Neuron (in vitro differentiated cells): Measurements from ENCODE around the gene MACROD1.
"Not testable (repeated sequence)": the region's sequence is repeated elsewhere in the genome, so short reads cannot be mapped to it uniquely, and the experiment has no call there.

Source experiments
- H2AFZ ChIP-seq: one replicate; pipeline ENCODE4 v1.6.1; 2013; ENCODE audit warnings: low read depth, mild to moderate bottlenecking, inconsistent platforms, low read length, moderate library complexity
- H3K27me3 ChIP-seq: one replicate; pipeline ENCODE4 v1.6.1; 2013; ENCODE audit warnings: low read length; ENCODE audit not compliant: insufficient read depth
- H3K36me3 ChIP-seq: one replicate; pipeline ENCODE4 v1.6.1; 2013; ENCODE audit warnings: low read length; ENCODE audit not compliant: insufficient read depth
- H3K4me1 ChIP-seq: one replicate; pipeline ENCODE4 v1.6.1; 2013; ENCODE audit warnings: low read length; ENCODE audit not compliant: insufficient read depth
- H3K4me3 ChIP-seq: 2 replicates; pipeline ENCODE4 v1.5.1; 2013; ENCODE audit warnings: mild to moderate bottlenecking, low read length, moderate library complexity
- H3K9me3 ChIP-seq: one replicate; pipeline ENCODE4 v1.6.1; 2013; ENCODE audit warnings: low read length

Gene MACROD1

DNA sequence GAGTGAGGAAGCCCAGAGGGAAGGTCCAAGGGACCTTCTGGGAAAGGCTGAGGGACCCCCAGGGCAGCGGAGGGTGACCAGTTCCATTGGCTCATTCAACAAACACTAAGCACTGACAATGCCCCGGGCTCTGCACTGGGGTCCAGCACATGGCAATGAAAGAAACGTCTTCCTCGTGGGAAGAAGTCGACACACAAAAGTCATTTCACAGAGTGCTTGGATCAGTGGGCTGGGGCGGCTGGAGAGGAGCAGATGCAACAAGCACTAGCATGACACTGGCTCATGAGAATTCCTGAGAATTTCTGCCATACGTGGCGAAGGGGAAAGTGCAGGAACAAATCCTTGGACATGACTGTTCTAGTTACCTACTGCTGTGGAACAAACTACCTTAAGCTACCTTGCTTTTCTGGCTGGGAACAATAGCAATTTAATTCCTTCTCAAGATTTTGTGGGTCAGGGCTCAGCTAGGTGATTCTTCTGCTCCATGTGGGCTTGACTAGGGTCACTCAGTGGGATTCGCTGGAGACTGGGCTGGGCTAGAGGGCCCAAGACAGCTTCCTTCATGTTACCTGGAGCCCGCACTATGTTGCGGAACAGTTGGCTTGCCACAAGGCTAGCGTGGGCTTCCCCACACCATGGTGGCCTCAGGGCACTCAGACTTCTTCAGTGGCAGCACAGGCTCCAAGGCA is 13.2 kb upstream of the MACROD1 start:
- Histone ChIP-seq H3K27me3 (no peaks in the 10 kb centered on the region), H3K9me3 (no peaks in the 10 kb centered on the region), H3K36me3 (no peaks in the 10 kb centered on the region), H3K4me1 (peaks cover 9% of the 10 kb centered on the region), H2AFZ (no peak overlapping the region), H3K4me3 (no peak overlapping the region)

DNA sequence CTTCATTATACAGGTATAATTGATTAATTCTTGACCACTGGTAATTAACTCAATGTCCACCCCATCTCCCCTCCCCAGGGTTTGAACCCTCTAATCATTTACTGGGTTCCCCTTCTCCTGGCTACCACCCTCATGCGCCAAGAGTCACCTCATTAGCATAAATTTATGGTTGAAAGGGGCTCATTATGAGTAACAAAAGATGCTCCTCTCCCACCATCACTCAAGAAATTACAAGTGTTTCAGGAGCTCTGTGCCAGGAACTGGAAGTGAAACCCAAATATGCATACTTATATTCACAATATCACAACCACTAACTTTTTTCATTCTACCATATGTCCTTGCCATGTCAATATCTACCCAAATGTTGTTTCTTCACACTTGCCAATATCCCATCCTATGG is 12.3 kb upstream of the MACROD1 start:
- peaks cover 9% of the 10 kb centered on the region for H3K4me1 ChIP-seq
- no peaks in the 10 kb centered on the region for H3K36me3 ChIP-seq
- peaks cover 3% of the 10 kb centered on the region for H3K9me3 ChIP-seq
- H3K27me3 ChIP-seq: no peaks in the 10 kb centered on the region
- no peak overlapping the region for H3K4me3 ChIP-seq
- H2AFZ ChIP-seq: no peak overlapping the region

DNA sequence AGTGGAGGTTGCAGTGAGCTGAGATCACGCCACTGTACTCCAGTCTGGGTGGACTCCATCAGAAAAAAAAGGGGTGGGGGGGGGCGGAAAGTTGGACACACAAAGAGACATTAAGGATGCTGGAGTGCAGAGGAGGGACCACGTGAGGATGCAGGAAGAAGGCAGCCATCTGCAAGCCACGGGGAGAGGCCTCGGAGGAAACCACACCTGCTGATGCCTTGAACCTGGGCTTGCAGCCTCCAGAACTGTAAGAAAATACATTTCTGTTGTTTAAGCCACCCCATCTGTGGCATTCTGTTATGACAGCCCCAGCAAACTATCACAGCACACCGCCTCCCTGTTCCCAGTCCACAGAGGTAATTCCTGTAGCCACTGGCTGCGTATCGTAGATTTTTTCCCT is 10.8 kb upstream of the MACROD1 start:
- peaks cover 6% of the 10 kb centered on the region for H3K4me1 ChIP-seq
- no peaks in the 10 kb centered on the region for H3K36me3 ChIP-seq
- no peak overlapping the region for H3K4me3 ChIP-seq
- H3K9me3 ChIP-seq: peaks cover 3% of the 10 kb centered on the region
- no peaks in the 10 kb centered on the region for H3K27me3 ChIP-seq
- H2AFZ ChIP-seq: no peak overlapping the region

DNA sequence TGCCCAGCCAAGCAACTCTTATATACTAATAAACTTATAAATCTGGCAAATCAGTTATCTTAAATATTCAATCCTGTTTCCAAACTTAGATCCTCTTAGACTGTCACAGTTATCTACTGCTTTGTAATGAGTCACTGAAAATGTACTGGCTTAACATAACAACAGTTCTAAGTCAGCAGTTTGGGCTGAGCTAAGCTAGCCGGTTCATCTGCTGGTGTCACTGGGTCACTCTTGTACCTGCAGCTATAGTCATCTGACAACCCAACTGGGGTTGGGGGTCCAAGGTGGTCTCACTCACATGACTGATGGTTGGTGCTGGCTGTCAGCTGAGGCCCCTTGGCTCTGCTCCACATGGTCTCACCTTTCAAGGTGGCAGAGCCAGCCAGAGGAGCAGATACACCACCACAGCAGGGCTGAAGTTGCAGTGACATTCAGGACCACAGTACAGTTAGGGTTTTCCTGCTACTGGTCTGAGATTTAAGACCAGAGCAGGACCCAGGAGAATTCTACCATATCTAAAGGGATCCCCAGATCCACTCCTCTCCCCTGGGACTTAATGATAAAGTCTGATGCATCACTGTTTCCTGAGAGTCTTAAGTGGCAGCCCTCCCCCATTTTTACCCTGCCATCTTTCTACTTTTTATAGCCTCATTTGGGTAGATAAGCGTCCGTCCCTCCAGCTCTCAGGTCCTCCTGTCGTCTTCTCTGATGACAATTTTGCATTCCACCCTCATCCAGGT is 7.9 kb upstream of the MACROD1 start:
- Histone ChIP-seq H3K4me3 (no peak overlapping the region), H3K27me3 (no peaks in the 10 kb centered on the region), H3K9me3 (peaks cover 3% of the 10 kb centered on the region), H3K4me1 (no peaks in the 10 kb centered on the region), H3K36me3 (no peaks in the 10 kb centered on the region), H2AFZ (no peak overlapping the region)

DNA sequence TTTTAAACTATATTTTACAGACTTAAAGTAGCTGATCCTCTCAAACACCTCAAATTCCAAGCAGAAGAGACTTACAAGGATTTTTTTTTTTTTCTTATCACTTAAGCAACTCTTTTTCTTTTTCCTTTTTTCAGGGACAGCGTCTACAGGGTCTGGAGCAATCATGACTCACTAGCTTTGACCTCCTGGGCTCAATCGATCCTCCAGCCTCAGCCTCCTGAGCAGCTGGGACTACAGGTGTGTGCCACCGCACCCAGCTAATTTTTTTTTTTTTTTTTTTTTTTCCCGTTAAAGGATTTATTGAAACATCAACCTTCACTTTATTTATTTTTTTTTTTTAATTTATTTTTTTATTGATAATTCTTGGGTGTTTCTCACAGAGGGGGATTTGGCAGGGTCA is 4.5 kb upstream of the MACROD1 start:
- Histone ChIP-seq H3K4me3 (no peak overlapping the region), H3K9me3 (peaks cover 3% of the 10 kb centered on the region), H3K4me1 (no peaks in the 10 kb centered on the region), H3K27me3 (no peaks in the 10 kb centered on the region), H2AFZ (no peak overlapping the region), H3K36me3 (no peaks in the 10 kb centered on the region)

DNA sequence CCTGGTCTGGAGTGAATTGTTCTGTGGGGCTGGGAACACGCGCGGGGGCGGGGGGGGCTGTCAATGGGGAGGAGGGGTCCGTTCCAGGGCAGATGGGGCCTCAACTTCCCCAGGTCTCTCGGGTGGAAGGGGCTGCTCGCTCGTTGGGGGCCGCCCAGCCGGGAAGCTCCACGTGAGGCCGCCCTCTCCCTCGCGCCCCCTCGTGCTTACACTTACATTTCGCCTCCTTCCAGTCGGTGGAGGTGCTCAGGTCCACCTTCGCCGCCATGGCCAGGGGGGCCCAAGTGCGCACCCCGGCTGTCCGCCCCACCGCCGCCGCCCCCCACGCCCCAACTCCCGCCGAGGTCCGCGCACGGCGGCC is 452 bp downstream of the MACROD1 start:
- H3K36me3 ChIP-seq: no peaks in the 10 kb centered on the region

DNA sequence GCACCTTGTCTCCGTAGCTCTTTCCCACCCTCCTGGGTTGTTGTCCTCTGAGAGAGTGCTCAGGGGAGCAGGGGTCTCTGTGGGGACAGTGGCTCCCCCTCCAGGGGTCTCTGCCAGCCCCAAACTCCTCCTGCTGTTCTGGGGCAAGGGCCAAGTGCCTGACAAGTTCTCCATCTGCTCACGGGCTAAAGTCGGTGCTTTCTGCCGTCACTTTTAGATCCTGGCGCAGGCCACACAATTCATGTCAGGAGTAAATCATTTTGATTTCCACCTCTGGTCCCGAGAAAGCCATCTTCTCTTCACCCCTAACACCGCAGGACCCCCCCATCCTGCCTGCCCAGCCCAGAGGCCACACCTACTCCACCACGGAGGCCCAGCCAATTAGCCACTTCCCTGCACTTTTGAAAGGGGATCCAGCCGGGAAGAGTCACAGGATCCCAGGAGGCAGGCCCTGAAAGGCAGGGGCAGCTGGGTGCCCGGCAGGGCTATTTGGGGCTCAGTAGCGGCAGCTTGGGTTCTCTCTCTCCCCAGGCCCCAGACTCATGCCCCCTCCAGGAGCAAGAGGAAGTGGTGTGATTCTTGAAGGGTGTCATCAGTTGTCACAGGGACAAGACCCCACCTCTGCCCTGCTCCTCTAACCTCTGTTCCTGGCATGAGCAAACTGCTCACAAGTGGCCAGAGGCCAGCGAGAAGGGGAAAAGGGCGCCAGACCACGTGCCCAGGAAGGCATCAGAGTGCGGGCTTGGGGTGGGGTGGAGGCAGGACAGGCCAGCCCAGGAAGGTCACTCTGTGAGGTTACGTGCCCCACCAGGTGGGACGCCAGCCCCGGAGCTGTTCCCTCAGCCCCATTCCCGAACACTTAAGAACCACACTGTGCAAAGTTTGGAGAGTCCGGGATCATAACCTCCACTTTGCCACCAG is 1.3 kb downstream of the MACROD1 start:
- Histone ChIP-seq H2AFZ (no peak overlapping the region), H3K27me3 (no peaks in the 10 kb centered on the region), H3K4me3 (no peak overlapping the region), H3K36me3 (no peaks in the 10 kb centered on the region), H3K4me1 (peaks cover 3% of the 10 kb centered on the region), H3K9me3 (no peaks in the 10 kb centered on the region)

More for the DNA sequence above, 452 bp downstream of the MACROD1 start:
- peak overlapping the region; percentile 81 for H3K4me3 ChIP-seq
- H3K9me3 ChIP-seq: no peaks in the 10 kb centered on the region
- H3K4me1 ChIP-seq: peaks cover 3% of the 10 kb centered on the region
- H2AFZ ChIP-seq: peak overlapping the region; percentile 87
- H3K27me3 ChIP-seq: no peaks in the 10 kb centered on the region

DNA sequence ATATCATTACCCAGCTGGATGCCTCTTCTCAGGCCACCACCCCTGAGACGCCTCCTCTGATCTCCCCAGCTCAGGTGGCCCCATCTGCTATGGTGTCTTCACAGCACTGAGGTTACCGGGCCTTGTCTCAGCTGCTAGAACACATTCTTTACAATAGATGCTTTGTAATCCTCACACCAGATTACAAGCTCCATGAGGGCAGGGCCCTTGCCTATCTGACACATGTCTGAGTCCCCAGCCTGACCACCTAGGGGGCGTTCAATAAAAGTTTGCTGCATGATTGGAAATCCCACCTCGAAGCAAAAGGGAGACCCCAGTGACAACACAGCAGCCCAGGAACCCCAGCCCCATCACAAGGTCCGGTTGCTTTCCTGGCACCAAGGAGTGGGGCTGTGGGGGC is 2.0 kb downstream of the MACROD1 start:
- Histone ChIP-seq H3K4me3 (no peak overlapping the region), H2AFZ (no peak overlapping the region), H3K4me1 (peaks cover 3% of the 10 kb centered on the region), H3K9me3 (no peaks in the 10 kb centered on the region), H3K36me3 (no peaks in the 10 kb centered on the region), H3K27me3 (no peaks in the 10 kb centered on the region)

DNA sequence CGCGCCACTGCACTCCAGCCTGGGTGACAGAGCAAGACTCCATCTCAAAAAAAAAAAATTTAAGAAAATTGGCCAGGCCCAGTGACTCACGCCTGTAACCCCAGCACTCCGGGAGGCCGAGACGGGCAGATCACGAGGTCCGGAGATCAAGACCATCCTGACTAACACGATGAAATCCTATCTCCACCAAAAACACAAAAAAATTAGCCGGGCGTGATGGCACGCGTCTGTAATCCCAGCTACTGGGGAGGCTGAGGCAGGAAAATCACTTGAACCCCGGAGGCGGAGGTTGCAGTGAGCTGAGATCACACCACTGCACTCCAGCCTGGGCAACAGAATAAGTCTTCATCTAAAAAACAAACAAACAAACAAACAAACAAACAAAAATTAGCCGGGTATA is 3.1 kb downstream of the MACROD1 start:
- not testable (repeated sequence) for H3K27me3 ChIP-seq, H3K9me3 ChIP-seq, H3K36me3 ChIP-seq, H3K4me3 ChIP-seq, H3K4me1 ChIP-seq, H2AFZ ChIP-seq

DNA sequence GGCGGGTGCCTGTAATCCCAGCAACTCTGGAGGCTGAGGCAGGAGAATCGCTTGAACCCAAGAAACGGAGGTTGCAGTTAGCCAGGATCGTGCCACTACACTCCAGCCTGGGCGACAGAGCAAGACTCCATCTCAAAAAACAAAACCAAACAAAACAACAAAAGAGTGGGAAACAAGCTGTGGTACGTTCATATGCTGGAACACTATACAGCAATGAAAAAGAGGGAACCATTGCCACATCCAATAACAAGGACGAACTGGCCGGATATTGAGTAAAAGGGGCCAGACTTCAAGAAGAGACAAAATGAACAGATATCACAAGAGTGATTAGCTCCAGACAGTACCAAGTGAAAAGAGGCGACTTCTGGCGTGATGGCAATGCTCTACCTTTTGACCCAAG is 4.9 kb downstream of the MACROD1 start:
- Histone ChIP-seq H3K36me3 (no peaks in the 10 kb centered on the region), H3K9me3 (no peaks in the 10 kb centered on the region), H3K4me3 (no peak overlapping the region)

DNA sequence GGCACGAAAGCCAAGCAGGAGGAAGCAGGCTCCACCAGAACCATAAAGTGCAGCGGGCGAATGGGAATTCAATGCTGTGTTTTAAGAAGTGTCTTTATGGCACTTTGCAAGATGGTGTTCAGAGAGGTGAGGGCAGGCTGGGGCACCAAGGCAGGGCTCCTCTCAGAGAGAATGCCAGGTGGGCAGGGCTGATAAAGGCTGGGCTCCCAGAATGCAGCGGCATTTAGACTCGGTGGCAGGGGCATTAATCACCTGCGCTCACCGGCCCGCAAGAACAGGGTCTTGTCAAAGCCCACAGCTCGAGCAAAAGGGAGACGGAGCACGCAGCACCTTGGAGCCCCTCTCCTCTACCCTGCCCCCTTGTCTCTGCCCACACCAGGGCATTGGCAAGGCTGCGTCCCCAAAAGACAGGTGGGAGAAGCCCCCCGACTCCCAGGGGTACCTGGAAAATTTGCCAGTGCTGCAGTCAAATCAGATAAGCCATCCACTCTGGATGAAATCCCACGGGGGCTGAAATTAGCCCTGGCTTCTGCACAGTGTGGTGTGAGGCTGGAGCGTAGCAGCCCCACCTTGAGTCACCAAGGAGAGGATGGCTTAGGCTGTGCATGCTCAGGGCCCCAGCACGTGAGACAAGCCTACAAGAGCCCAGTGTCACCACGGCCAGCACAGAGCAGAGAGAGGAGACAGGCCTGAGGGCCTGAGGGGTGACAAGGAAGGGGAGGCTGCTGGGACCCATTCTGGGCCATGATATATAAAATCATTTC is 8.1 kb downstream of the MACROD1 start:
- Histone ChIP-seq H3K4me3 (no peak overlapping the region), H3K36me3 (no peaks in the 10 kb centered on the region), H3K4me1 (peaks cover 11% of the 10 kb centered on the region), H3K9me3 (no peaks in the 10 kb centered on the region), H2AFZ (no peak overlapping the region), H3K27me3 (no peaks in the 10 kb centered on the region)

More for the DNA sequence above, 4.9 kb downstream of the MACROD1 start:
- H3K27me3 ChIP-seq: no peaks in the 10 kb centered on the region
- no peak overlapping the region for H2AFZ ChIP-seq
- peaks cover 3% of the 10 kb centered on the region for H3K4me1 ChIP-seq

DNA sequence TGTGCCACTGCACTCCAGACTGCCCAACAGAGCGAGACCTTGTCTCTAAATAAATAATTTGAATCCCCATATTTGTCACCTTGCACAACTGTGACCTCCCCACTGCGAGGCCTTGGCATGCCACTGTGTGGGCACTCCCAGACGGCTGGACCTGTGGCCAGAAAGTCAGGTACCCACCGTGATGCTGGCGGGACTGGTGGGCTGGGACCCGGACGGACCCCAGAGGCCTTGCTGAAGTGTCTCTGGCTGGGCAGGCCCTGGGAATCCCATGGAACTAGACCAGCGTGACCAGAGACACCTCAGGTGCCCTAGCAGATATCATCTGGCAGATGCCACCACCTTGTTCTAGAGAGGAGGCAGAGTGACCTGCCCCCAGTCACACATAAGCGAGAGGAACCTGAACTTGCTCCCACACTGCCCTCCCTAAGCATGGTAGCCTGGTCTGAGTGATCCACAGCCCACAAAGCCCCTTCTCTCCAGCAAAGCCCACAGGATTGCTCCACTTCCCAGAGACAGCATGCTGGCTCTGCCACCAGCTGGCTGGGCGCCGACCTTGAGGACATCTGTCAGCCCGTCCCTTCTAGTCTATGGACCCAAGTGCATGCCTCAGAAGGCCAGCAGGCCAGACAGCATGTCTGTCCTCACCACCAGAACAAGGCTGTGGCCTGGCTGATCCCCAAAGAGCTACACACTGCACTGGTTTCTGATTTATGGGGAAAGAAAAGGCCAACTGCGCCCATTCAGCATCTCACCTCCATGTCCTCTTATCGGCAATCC is 9.5 kb downstream of the MACROD1 start:
- no peaks in the 10 kb centered on the region for H3K36me3 ChIP-seq
- H3K4me1 ChIP-seq: peaks cover 11% of the 10 kb centered on the region
- H3K27me3 ChIP-seq: no peaks in the 10 kb centered on the region
- no peak overlapping the region for H3K4me3 ChIP-seq
- H2AFZ ChIP-seq: no peak overlapping the region
- no peaks in the 10 kb centered on the region for H3K9me3 ChIP-seq
